HG02884 (cell line): ENCODE results near the gene CDC27.
"Not testable (repeated sequence)": the region's sequence is repeated elsewhere in the genome, so short reads cannot be mapped to it uniquely, and the experiment has no call there.

Source experiments
- ATAC-seq: cut with Tn5 transposase; IDR thresholded peaks from one replicate; pipeline ENCODE4 v1.9.1; 2021; ENCODE audit warnings: mild to moderate bottlenecking, moderate library complexity; ENCODE audit not compliant: unreplicated experiment

Gene CDC27

DNA sequence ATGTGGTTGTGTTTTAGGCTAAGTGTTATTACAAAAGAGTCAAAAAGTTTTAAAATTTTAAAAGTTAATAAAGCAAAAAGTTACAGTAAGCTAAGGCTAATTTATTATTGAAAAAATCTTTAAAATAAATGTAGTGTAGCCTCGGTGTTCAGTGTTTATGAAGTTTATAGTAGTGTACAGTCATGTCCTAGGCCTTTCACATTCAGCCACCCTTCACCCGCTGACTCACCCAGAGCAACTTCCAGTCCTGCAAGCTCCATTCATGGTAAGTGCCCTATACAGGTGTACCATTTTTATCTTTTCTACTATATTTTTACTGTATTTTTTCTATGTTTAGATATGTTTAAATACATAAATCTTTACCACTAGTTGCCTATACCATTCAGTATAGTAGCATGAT is 111.5 kb downstream of the CDC27 start:
- no peak for ATAC-seq

DNA sequence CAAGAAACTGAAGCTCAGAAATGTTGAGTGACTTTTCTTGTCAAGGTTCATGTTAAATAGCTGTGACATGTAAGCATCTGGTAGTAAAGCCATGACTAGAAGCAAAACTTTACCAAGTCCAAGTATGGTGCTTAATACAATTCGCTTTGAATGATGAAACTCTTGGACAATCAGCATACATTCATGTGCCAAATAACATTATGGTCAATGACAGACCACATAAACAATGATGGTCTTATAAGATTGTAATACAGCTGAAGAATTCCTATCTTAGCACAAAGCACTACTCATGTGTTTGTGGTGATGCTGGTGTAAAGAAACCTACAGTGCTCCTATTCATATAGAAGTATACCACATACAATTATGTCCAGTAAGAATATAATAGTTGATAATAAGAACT is 112.9 kb downstream of the CDC27 start:
- no peak for ATAC-seq

DNA sequence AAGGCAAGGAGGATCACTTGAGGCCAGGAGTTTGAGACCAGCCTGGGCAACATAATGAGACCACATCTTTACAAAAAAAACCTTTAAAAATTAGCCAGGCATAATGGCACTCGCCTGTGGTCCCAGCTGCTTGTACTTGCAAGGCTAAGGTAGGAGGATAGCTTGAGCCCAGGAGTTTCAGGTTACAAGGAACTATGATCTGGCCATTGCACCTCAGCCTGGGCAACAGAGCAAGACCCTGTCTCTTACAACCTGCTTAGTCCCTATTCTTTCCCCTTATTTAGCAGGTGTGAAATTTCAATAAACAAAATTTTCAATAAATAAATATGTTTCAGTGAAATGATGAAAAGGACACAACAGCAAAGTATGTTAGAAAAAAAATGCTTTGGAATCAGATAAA is 114.7 kb downstream of the CDC27 start:
- ATAC-seq, result not testable (repeated sequence)

DNA sequence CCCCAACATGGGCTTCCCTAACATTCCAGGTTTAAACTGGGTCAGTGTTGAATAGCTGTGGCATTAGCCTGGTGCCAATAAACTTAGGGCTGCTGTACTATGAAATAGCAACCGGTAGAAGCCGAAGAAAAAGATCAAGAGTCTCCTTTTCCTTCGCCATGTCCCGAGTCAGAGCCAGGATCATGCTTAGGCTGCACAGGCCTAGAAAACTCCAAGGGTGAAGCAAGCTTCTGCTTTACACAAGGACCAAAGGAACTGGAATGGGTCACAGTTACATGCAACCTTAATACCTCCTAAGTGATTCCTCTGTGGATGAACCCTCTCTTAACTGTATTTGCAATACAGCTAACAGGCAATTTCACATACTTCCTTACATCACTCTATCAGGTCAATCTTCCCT is 115.5 kb downstream of the CDC27 start:
- not testable (repeated sequence) for ATAC-seq

DNA sequence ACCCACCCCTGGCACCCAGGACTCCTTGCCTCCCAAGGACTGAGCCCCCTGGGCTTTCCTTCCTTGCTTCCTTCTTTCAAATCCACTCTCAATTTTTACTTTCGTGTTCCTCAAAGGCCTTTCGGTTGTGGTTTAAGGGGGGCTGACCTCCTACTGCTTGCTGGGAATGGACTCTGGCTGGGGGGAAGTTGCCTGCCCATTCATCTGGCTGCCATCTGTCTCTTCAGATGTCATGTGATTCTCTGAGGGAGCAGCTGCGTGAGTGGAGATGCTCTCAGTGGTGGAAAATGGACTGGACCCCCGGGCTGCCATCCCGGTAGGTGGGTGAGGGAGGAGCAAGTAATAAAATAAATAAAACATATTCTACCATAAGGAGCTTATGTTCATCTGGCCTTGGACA is 116.2 kb downstream of the CDC27 start:
- no peak for ATAC-seq

DNA sequence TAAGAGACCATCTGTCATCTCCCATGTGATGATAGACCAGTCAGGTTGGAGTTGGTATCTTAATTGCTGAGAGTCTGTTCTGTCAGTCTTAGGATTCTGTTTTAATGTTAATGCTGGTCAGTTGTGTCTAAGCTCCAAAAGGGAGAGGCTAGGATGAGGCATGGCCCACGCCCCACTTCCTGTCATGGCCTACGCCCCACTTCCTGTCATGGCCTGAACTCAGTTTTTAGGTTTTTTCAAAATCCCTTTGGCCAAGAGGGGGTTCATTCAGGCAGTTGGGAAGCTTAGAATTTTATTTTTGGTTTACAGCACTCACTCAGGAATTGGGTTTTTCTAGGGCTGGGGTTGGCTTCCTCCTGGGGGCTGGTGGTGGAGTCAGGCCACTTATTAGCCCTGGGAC is 117.9 kb downstream of the CDC27 start:
- not testable (repeated sequence) for ATAC-seq

DNA sequence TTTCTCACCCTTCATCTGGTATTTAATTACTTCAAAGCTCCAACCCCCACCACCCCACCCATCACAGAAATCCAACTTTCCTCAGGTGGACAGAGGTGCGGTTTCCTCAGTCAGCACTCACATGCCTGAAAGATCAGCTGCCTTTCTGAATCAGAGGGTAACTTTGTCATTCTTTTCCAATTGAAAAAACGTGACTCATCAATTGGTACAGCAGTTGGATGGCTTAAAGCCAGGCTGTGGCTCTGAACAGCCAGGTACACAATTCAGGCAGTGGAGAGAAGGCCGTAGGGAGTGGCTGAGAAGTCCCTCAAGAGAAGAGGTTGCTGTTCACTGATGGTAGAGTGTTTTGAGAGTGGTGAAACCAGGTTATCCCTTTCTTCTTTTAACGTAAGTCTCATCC is 118.8 kb downstream of the CDC27 start:
- not testable (repeated sequence) for ATAC-seq
